ENCODE measurements around the gene NUMB. TPM values are rescaled to one million over a fixed set of nuclear protein-coding genes. Genes with fewer than 3 reads are reported as not detected.
A peak's percentile ranks its signal among the peaks of the same experiment; 100 is the strongest.

The NUMB gene
- 10 to 100 TPM; 67.5 to 99.3 TPM for total RNA-seq
- 10 to 100 TPM; 27.2 to 33.7 TPM for polyA plus RNA-seq
- long read RNA-seq, donor 1, transcript NUMB-215 (12 exons, 3,037 nt), result minor isoform, 5 of 66 reads
- long read RNA-seq, donor 1, transcript NUMB-211 (11 exons, 3,607 nt), result minor isoform, 7 of 66 reads
- long read RNA-seq, donor 1, transcript NUMB-226 (5 exons, 847 nt), result major isoform, 9 of 66 reads
- long read RNA-seq, donor 1, partial matches to known transcripts, result 9 of 66 reads
- long read RNA-seq, donor 1, other reads (novel, unspliced or antisense), result 32 of 66 reads
- long read RNA-seq, donor 2, transcript NUMB-211 (11 exons, 3,607 nt), result major isoform, 7 of 43 reads
- long read RNA-seq, donor 2, partial matches to known transcripts, result 7 of 43 reads
- long read RNA-seq, donor 2, other reads (novel, unspliced or antisense), result 26 of 43 reads

DNA sequence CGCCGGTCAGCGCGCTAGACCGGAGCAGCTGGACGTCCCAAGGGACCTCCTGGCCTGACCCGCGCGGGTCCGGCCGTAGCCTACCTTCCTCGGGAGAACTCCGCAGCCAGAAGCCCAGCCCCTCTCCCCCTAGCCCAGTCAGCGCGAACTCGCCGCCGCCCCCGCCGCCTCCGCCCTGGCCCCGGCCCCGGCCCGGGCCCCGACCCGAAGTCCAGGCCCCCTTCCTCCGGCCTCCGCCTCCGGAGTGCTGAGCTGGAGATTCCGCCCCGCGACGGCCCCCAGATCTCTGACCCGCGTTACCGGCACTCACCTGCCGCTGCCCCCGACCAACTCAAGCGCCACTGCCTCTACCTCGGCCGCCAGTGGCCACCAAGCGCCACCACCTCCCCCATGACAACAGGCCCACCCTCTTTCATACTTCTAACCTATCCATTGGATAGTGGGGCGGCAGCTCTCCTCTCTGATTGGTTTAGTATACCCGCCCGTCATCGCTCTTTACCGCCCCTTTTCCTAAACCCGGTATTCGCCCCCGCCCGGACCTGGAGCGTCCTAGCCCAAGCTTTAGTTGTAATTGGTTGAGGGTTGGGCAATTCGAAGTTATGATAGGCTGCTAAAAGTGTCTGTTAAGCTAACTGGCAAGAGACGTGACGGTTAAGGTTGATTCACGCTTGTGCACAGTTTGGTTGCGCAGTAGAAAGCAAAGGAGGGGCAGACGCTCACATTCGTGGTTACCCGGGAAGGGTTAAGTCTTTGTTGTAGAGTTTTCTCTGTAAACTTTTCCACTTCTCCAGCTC lies at the start of gene NUMB:
Gene NUMB (minus strand): TSS at position 364 of the 794 bp plus-strand sequence. CDS start 102,795 bp downstream, outside the sequence.
- Histone ChIP-seq H3K27ac (ENCODE audit: low read depth in 1 of 2, low read length in 2 of 2) (peak within 1 kb of the TSS in 1 of 2 donors; percentile 19), H3K4me1 (ENCODE audit: control insufficient read depth in 1 of 2, insufficient read depth in 2 of 2, low read length in 2 of 2) (peaks cover 0 to 8% of the 10 kb centered on the region in 2 donors), H3K9me3 (ENCODE audit: control insufficient read depth, low read length) (no peaks in the 10 kb centered on the region), H3K4me3 (ENCODE audit: low read length in 2 of 2) (peak within 1 kb of the TSS; percentile 65 to 71), H3K36me3 (ENCODE audit: control insufficient read depth in 1 of 2, insufficient read depth in 2 of 2, low read length in 1 of 2) (no peaks in the 10 kb centered on the region), H3K27me3 (ENCODE audit: control insufficient read depth in 1 of 2, insufficient read depth in 2 of 2, low read length in 1 of 2) (no peaks in the 10 kb centered on the region)
- 0 to 1% methylated on average over 41 to 60 of the region's 60 CpGs for WGBS, 2 donors
- ATAC-seq (ENCODE audit: low FRiP score) (peak; percentile 98), DNase-seq (peak; percentile 96 to 99)
- intact Hi-C loops (cut with DNase I), result no loop called here

DNA sequence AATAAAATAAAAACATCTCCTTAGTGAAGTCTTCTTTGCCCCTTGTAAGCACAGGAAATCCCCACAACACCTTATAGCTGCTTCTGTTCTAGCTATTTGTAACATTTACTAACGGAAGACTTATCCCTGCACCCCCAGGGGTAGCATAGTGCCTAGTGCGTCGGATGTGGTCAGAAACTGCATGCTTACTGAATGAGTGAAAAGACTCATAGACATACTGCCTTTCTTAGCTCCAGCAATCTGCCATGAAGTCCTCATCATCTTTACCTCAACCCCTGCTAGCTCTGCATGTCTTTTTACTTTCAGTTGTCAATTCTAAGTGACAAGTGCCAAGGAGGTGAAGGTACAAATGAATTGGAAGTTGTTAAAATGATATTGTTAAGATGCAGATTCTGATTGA lies 45.3 kb upstream of the NUMB start:
- no peak for DNase-seq
- Histone ChIP-seq H3K36me3 (ENCODE audit: control insufficient read depth in 1 of 2, insufficient read depth in 2 of 2, low read length in 1 of 2) (peaks cover 2% of the 10 kb centered on the region in 2 donors), H3K9me3 (ENCODE audit: control insufficient read depth, low read length) (no peaks in the 10 kb centered on the region), H3K27ac (ENCODE audit: low read depth in 1 of 2, low read length in 2 of 2) (no peak overlapping the region), H3K4me3 (ENCODE audit: low read length in 2 of 2) (no peak overlapping the region), H3K27me3 (ENCODE audit: control insufficient read depth in 1 of 2, insufficient read depth in 2 of 2, low read length in 1 of 2) (no peaks in the 10 kb centered on the region), H3K4me1 (ENCODE audit: control insufficient read depth in 1 of 2, insufficient read depth in 2 of 2, low read length in 2 of 2) (no peaks in the 10 kb centered on the region)
- intact Hi-C loops (cut with DNase I), result loop anchor here in 1 of 2 donors (10.0 kb wide), 1 partner anchor 61 kb away; the partner anchor contains the start of gene ACOT2
- WGBS, 2 donors, result 91 to 94% methylated on average over 3 of the region's 3 CpGs
- ATAC-seq (ENCODE audit: low FRiP score), result no peak

DNA sequence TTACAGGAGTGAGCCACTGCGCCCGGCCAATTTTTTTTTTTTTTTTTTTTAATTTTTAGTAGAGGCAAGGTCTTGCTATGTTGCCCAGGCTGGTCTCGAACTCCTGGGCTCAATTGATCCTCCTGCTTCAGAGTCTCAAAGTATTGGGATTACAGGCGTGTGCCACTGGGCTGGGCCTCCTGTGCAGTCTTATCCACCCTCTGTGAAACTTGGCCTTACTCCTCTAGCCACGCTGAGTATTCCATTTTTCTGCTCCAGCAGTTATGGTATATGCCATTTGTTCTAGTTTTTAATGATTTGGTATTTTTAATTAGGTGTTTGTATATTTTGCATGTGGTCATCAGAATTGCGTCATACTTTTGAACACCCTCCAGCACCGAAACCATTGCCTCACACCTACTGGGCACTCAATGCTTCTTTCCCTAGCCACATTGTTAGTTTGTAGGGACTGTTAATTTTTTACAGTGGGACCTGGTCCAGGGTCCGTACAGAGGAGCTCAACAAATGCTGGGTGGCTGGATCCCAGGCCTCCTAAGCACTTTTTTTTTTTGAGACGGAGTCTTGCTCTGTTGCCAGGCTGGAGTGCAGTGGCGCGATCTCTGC lies 43.8 kb upstream of the NUMB start:
- no peak for DNase-seq
- Histone ChIP-seq H3K4me3 (ENCODE audit: low read length in 2 of 2) (no peak overlapping the region), H3K27me3 (ENCODE audit: control insufficient read depth in 1 of 2, insufficient read depth in 2 of 2, low read length in 1 of 2) (no peaks in the 10 kb centered on the region), H3K27ac (ENCODE audit: low read depth in 1 of 2, low read length in 2 of 2) (no peak overlapping the region), H3K9me3 (ENCODE audit: control insufficient read depth, low read length) (no peaks in the 10 kb centered on the region), H3K36me3 (ENCODE audit: control insufficient read depth in 1 of 2, insufficient read depth in 2 of 2, low read length in 1 of 2) (peaks cover 2% of the 10 kb centered on the region in 2 donors), H3K4me1 (ENCODE audit: control insufficient read depth in 1 of 2, insufficient read depth in 2 of 2, low read length in 2 of 2) (no peaks in the 10 kb centered on the region)
- 85 to 89% methylated on average over 9 to 11 of the region's 11 CpGs for WGBS, 2 donors
- intact Hi-C loops (cut with DNase I), result loop anchor here in 1 of 2 donors (10.0 kb wide), 1 partner anchor 63 kb away; the partner anchor contains the start of gene ACOT2
- no peak for ATAC-seq (ENCODE audit: low FRiP score)

DNA sequence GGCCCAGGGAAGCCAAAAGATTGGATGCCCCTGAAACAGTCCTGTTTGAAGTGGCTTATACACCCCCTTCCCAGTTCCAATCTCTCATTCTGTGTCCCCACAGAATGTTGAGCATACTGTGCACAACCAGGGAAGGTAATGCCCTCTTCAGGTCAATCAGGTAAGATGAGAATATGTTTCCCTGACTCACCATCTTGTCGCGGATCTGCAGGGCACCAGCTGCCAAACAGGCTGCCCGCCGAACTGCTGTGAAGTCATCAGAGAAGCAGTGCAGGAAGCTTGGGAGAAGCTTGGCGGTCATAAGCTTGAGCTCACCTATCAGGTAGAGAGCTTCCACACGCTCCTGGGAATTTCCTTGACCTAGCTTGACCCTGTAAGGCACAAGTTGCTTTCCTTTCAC lies 42.0 kb upstream of the NUMB start:
- H3K27ac ChIP-seq (ENCODE audit: low read depth in 1 of 2, low read length in 2 of 2), result no peak overlapping the region

DNA sequence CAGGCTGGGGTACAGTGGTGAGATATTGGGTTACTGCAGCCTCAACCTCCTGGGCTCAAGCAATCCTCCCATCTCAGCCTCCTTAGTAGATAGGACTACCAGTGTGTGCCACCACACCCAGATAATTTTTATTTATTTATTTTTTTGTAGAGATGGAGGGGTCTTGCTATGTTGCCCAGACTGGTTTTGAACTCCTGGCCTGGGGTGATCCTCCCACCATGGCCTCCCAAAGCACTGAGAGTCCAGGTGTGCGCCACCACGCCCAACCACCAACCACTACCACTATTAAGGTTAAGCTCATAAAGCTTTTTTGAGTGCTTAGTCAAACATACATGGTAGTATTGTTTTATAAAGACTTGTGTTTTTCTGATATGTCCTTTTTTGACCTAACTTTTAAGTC lies 36.2 kb upstream of the NUMB start:
- Histone ChIP-seq H3K27me3 (ENCODE audit: control insufficient read depth in 1 of 2, insufficient read depth in 2 of 2, low read length in 1 of 2) (no peaks in the 10 kb centered on the region), H3K9me3 (ENCODE audit: control insufficient read depth, low read length) (no peaks in the 10 kb centered on the region), H3K27ac (ENCODE audit: low read depth in 1 of 2, low read length in 2 of 2) (no peak overlapping the region), H3K4me1 (ENCODE audit: control insufficient read depth in 1 of 2, insufficient read depth in 2 of 2, low read length in 2 of 2) (peaks cover 0 to 2% of the 10 kb centered on the region in 2 donors), H3K4me3 (ENCODE audit: low read length in 2 of 2) (no peak overlapping the region), H3K36me3 (ENCODE audit: control insufficient read depth in 1 of 2, insufficient read depth in 2 of 2, low read length in 1 of 2) (no peaks in the 10 kb centered on the region)
- no peak for ATAC-seq (ENCODE audit: low FRiP score)
- intact Hi-C loops (cut with DNase I), result no loop called here
- DNase-seq, result no peak
- 99 to 100% methylated on average over 2 of the region's 2 CpGs for WGBS, 2 donors

More for the DNA sequence above, 42.0 kb upstream of the NUMB start:
- H3K36me3 ChIP-seq (ENCODE audit: control insufficient read depth in 1 of 2, insufficient read depth in 2 of 2, low read length in 1 of 2), result no peaks in the 10 kb centered on the region
- no peak overlapping the region for H3K4me3 ChIP-seq (ENCODE audit: low read length in 2 of 2)
- WGBS, 2 donors, result 93 to 95% methylated on average over 6 of the region's 6 CpGs
- intact Hi-C loops (cut with DNase I), result loop anchor here in 1 of 2 donors (10.0 kb wide), 1 partner anchor 64 kb away; the partner anchor contains the start of gene ACOT2
- ATAC-seq (ENCODE audit: low FRiP score), result no peak
- no peaks in the 10 kb centered on the region for H3K4me1 ChIP-seq (ENCODE audit: control insufficient read depth in 1 of 2, insufficient read depth in 2 of 2, low read length in 2 of 2)
- H3K27me3 ChIP-seq (ENCODE audit: control insufficient read depth in 1 of 2, insufficient read depth in 2 of 2, low read length in 1 of 2), result no peaks in the 10 kb centered on the region
- no peak for DNase-seq
- H3K9me3 ChIP-seq (ENCODE audit: control insufficient read depth, low read length), result no peaks in the 10 kb centered on the region

- 75 to 80% methylated on average over 5 of the region's 5 CpGs for WGBS, 2 donors
- ATAC-seq (ENCODE audit: low FRiP score) (no peak), DNase-seq (no peak)
- Histone ChIP-seq H3K4me1 (ENCODE audit: control insufficient read depth in 1 of 2, insufficient read depth in 2 of 2, low read length in 2 of 2) (peaks cover 0 to 2% of the 10 kb centered on the region in 2 donors), H3K9me3 (ENCODE audit: control insufficient read depth, low read length) (no peaks in the 10 kb centered on the region), H3K27me3 (ENCODE audit: control insufficient read depth in 1 of 2, insufficient read depth in 2 of 2, low read length in 1 of 2) (no peaks in the 10 kb centered on the region), H3K36me3 (ENCODE audit: control insufficient read depth in 1 of 2, insufficient read depth in 2 of 2, low read length in 1 of 2) (no peaks in the 10 kb centered on the region), H3K27ac (ENCODE audit: low read depth in 1 of 2, low read length in 2 of 2) (no peak overlapping the region), H3K4me3 (ENCODE audit: low read length in 2 of 2) (no peak overlapping the region)
- intact Hi-C loops (cut with DNase I), result no loop called here
Observed at GRCh38 chr14:73492670-73493069, 34.3 kb upstream of the NUMB start.

GRCh38 chr14:73492043-73492552 lies 33.8 kb upstream of the NUMB start:
- Histone ChIP-seq H3K27ac (ENCODE audit: low read depth in 1 of 2, low read length in 2 of 2) (no peak overlapping the region), H3K4me3 (ENCODE audit: low read length in 2 of 2) (peak overlapping the region; percentile 22 to 57), H3K4me1 (ENCODE audit: control insufficient read depth in 1 of 2, insufficient read depth in 2 of 2, low read length in 2 of 2) (peaks cover 0 to 2% of the 10 kb centered on the region in 2 donors), H3K9me3 (ENCODE audit: control insufficient read depth, low read length) (no peaks in the 10 kb centered on the region), H3K27me3 (ENCODE audit: control insufficient read depth in 1 of 2, insufficient read depth in 2 of 2, low read length in 1 of 2) (no peaks in the 10 kb centered on the region), H3K36me3 (ENCODE audit: control insufficient read depth in 1 of 2, insufficient read depth in 2 of 2, low read length in 1 of 2) (no peaks in the 10 kb centered on the region)
- DNase-seq, result peak in 1 of 2 donors; percentile 48
- ATAC-seq (ENCODE audit: low FRiP score), result no peak
- 50 to 55% methylated on average over 24 of the region's 24 CpGs for WGBS, 2 donors
- intact Hi-C loops (cut with DNase I), result no loop called here

Data from aorta (tissue), 5 donors.